GM18520 (cell line): Measurements from ENCODE around the gene TIPARP.
A peak's percentile ranks its signal among the peaks of the same experiment; 100 is the strongest.

Experiments
- ATAC-seq: cut with Tn5 transposase; IDR thresholded peaks from one replicate; pipeline ENCODE4 v1.9.1; 2021; ENCODE audit not compliant: unreplicated experiment

The TIPARP gene

GRCh38 chr3:156675830-156676767 is 1.7 kb downstream of the TIPARP start:
- ATAC-seq, result no peak

- no peak for ATAC-seq
Measured at GRCh38 chr3:156676768-156677479, 2.5 kb downstream of the TIPARP start.

- ATAC-seq, result no peak
Measured at GRCh38 chr3:156677536-156677935, 3.1 kb downstream of the TIPARP start.

GRCh38 chr3:156678197-156678596 is 3.8 kb downstream of the TIPARP start:
- ATAC-seq, result no peak

- ATAC-seq, result no peak
Measured at GRCh38 chr3:156680243-156680914, 6.0 kb downstream of the TIPARP start.

GRCh38 chr3:156681002-156681401 is 6.6 kb downstream of the TIPARP start:
- peak; percentile 82 for ATAC-seq

GRCh38 chr3:156682501-156682900 is 8.1 kb downstream of the TIPARP start:
- ATAC-seq, result no peak

- no peak for ATAC-seq
Measured at GRCh38 chr3:156682963-156683362, 8.6 kb downstream of the TIPARP start.

GRCh38 chr3:156685198-156685597 is 10.8 kb downstream of the TIPARP start:
- no peak for ATAC-seq

- ATAC-seq, result peak; percentile 19
Measured at GRCh38 chr3:156685752-156686151, 11.4 kb downstream of the TIPARP start.

GRCh38 chr3:156687023-156687422 is 12.6 kb downstream of the TIPARP start:
- no peak for ATAC-seq

- no peak for ATAC-seq
Measured at GRCh38 chr3:156688632-156689452, 14.5 kb downstream of the TIPARP start.

GRCh38 chr3:156689608-156690007 is 15.2 kb downstream of the TIPARP start:
- ATAC-seq, result no peak

- ATAC-seq, result no peak
Measured at GRCh38 chr3:156691920-156692319, 17.5 kb downstream of the TIPARP start.

- no peak for ATAC-seq
Measured at GRCh38 chr3:156693166-156693565, 18.8 kb downstream of the TIPARP start.

GRCh38 chr3:156694536-156694935 is 20.1 kb downstream of the TIPARP start:
- ATAC-seq, result no peak

- no peak for ATAC-seq
Measured at GRCh38 chr3:156702367-156702766, 28.0 kb downstream of the TIPARP start.

GRCh38 chr3:156704370-156705036 is 30.1 kb downstream of the TIPARP start:
- no peak for ATAC-seq

- ATAC-seq, result no peak
Measured at GRCh38 chr3:156705761-156706616, 31.6 kb downstream of the TIPARP start.
